GOT3 (cell line): ENCODE results near the gene AKR1E2.
A peak's percentile ranks its signal among the peaks of the same experiment; 100 is the strongest.

Experiments
- DNase-seq: peaks from one replicate; lab custom pipeline; 2025; ENCODE audit warnings: mixed read lengths; lab: John Stamatoyannopoulos, UW

The AKR1E2 gene

GRCh38 chr10:4845766-4846165 lies 19.8 kb downstream of the AKR1E2 start:
- no peak for DNase-seq

GRCh38 chr10:4846775-4847174 lies 20.8 kb downstream of the AKR1E2 start:
- no peak for DNase-seq

- no peak for DNase-seq
These were observed 21.8 kb downstream of the AKR1E2 start for GRCh38 chr10:4847561-4848355.

- no peak for DNase-seq
These were observed 22.5 kb downstream of the AKR1E2 start for GRCh38 chr10:4848356-4849041.

- DNase-seq: no peak
These were observed 23.0 kb downstream of the AKR1E2 start for GRCh38 chr10:4849042-4849402.

GRCh38 chr10:4849555-4850242 lies 23.7 kb downstream of the AKR1E2 start:
- peak; percentile 82 for DNase-seq

GRCh38 chr10:4850397-4850796 lies 24.4 kb downstream of the AKR1E2 start:
- DNase-seq: no peak

GRCh38 chr10:4851176-4851575 lies 25.2 kb downstream of the AKR1E2 start:
- no peak for DNase-seq

- DNase-seq: no peak
These were observed 25.8 kb downstream of the AKR1E2 start for GRCh38 chr10:4851846-4852245.

GRCh38 chr10:4865945-4866661 lies 40.1 kb downstream of the AKR1E2 start:
- DNase-seq: no peak

- no peak for DNase-seq
These were observed 41.1 kb downstream of the AKR1E2 start for GRCh38 chr10:4867109-4867519.

GRCh38 chr10:4867520-4868356 lies 41.7 kb downstream of the AKR1E2 start:
- DNase-seq: no peak

GRCh38 chr10:4868357-4868657 lies 42.3 kb downstream of the AKR1E2 start:
- DNase-seq: no peak

GRCh38 chr10:4882704-4883078 lies 56.7 kb downstream of the AKR1E2 start:
- no peak for DNase-seq

GRCh38 chr10:4883079-4883739 lies 57.2 kb downstream of the AKR1E2 start:
- no peak for DNase-seq

- no peak for DNase-seq
These were observed 59.2 kb downstream of the AKR1E2 start for GRCh38 chr10:4885162-4885561.

GRCh38 chr10:4887501-4887900 lies 61.5 kb downstream of the AKR1E2 start:
- DNase-seq: no peak

- DNase-seq: no peak
These were observed 62.2 kb downstream of the AKR1E2 start for GRCh38 chr10:4888236-4888635.

- no peak for DNase-seq
These were observed 64.0 kb downstream of the AKR1E2 start for GRCh38 chr10:4889959-4890358.

GRCh38 chr10:4892681-4893080 lies 66.7 kb downstream of the AKR1E2 start:
- DNase-seq: no peak

- DNase-seq: no peak
These were observed 68.3 kb downstream of the AKR1E2 start for GRCh38 chr10:4894335-4894734.
